ENCODE results near the gene VPS54. TPM values are rescaled to one million over a fixed set of nuclear protein-coding genes. Genes with fewer than 3 reads are reported as not detected.
"Not testable (repeated sequence)": the region's sequence is repeated elsewhere in the genome, so short reads cannot be mapped to it uniquely, and the experiment has no call there.

Gene VPS54
- total RNA-seq, 1 donor from 2014 or later: 22.3 TPM

DNA sequence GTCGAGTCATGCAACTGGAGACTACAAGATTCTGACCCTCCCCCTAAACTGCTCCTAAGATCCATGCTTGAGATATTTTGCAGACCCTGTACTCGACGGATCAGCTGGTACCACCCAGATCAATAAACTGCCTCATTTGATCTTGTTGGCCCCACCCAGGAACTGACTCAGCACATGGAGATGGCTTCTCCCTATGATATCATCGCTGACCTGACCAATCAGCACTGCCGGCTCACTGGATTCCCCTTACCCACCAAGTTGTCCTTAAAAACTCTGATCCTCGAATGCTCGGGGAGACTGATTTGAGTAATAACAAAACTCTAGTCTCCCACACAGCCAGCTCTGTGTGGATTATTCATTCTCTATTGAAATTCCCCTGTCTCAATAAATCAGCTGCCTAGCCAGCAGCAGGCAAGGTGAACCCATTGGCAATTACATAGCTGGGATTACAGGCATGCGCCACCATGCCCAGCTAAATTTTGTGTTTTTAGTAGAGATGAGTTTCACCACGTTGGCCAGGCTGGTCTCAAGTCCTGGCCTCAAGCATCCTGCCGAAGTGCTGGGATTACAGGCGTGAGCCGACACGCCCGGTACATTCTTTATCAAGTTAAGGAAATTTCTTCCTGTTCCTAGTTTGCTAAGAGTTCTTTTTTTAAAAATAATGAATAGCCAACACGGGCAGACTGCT is 43.6 kb downstream of the VPS54 start:
- peaks cover 0 to 34% of the 10 kb centered on the region in 2 donors for H3K36me3 ChIP-seq
- no peak for DNase-seq (ENCODE audit: extremely low spot score in 2 of 2)
- TF ChIP-seq POLR2A (IDR thresholded peaks at IDR 0.05): no peak
- no peak for TF ChIP-seq POLR2AphosphoS5 (IDR thresholded peaks at IDR 0.05; ENCODE audit: insufficient read depth in 1 of 2, low read depth in 1 of 2)
- TF ChIP-seq CTCF (IDR thresholded peaks at IDR 0.05): no peak
- H3K4me3 ChIP-seq: no peak overlapping the region
- intact Hi-C loops (cut with DNase I): no loop called here
- H3K4me1 ChIP-seq: no peaks in the 10 kb centered on the region
- H3K27me3 ChIP-seq: no peaks in the 10 kb centered on the region
- H3K27ac ChIP-seq: no peak overlapping the region
- H3K9me3 ChIP-seq: no peaks in the 10 kb centered on the region

- H3K27me3 ChIP-seq; intact Hi-C loops (cut with DNase I); H3K4me1 ChIP-seq; H3K27ac ChIP-seq; DNase-seq (ENCODE audit: extremely low spot score in 2 of 2); H3K4me3 ChIP-seq; H3K9me3 ChIP-seq: not testable (repeated sequence)
- peaks cover 0 to 34% of the 10 kb centered on the region in 2 donors for H3K36me3 ChIP-seq
Observed at GRCh38 chr2:63975036-63975435, 44.2 kb downstream of the VPS54 start.

- intact Hi-C loops (cut with DNase I): no loop called here
- H3K9me3 ChIP-seq: no peaks in the 10 kb centered on the region
Observed at GRCh38 chr2:63962186-63962585, 57.0 kb downstream of the VPS54 start.

DNA sequence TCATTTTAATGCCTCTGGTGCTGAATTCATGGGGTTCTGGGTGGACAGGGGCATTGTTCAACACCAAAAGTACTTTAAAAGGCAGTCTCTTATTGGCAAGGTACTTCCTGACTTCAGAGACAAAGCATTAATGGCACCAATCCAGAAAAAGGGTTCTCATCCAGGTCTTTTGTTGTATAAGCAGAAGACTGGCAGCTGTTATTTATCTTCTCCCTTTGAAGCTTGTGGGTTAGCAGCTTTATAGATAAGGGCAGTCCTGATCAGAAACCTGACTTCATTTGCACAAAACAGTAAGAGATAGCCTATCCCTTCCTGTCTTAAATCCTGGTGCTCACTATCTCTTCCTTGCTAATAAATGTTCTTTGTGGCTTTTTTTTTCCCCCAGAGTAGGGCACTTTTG is 68.8 kb downstream of the VPS54 start:
- no peak overlapping the region for H3K4me3 ChIP-seq
- H3K4me1 ChIP-seq: no peaks in the 10 kb centered on the region
- H3K9me3 ChIP-seq: no peaks in the 10 kb centered on the region
- no peak for TF ChIP-seq POLR2AphosphoS5 (IDR thresholded peaks at IDR 0.05; ENCODE audit: insufficient read depth in 1 of 2, low read depth in 1 of 2)
- TF ChIP-seq CTCF (IDR thresholded peaks at IDR 0.05): no peak
- TF ChIP-seq POLR2A (IDR thresholded peaks at IDR 0.05): no peak
- no peak for DNase-seq (ENCODE audit: extremely low spot score in 2 of 2)
- peaks cover 0 to 35% of the 10 kb centered on the region in 2 donors for H3K36me3 ChIP-seq
- intact Hi-C loops (cut with DNase I): no loop called here
- no peaks in the 10 kb centered on the region for H3K27me3 ChIP-seq
- no peak overlapping the region for H3K27ac ChIP-seq

More at GRCh38 chr2:63962186-63962585, 57.0 kb downstream of the VPS54 start:
- H3K4me3 ChIP-seq: no peak overlapping the region
- no peaks in the 10 kb centered on the region for H3K4me1 ChIP-seq
- H3K27ac ChIP-seq: no peak overlapping the region
- TF ChIP-seq POLR2AphosphoS5 (IDR thresholded peaks at IDR 0.05; ENCODE audit: insufficient read depth in 1 of 2, low read depth in 1 of 2): no peak
- TF ChIP-seq CTCF (IDR thresholded peaks at IDR 0.05): no peak
- TF ChIP-seq POLR2A (IDR thresholded peaks at IDR 0.05): no peak
- no peaks in the 10 kb centered on the region for H3K27me3 ChIP-seq
- H3K36me3 ChIP-seq: peaks cover 0 to 15% of the 10 kb centered on the region in 2 donors
- DNase-seq (ENCODE audit: extremely low spot score in 2 of 2): no peak

DNA sequence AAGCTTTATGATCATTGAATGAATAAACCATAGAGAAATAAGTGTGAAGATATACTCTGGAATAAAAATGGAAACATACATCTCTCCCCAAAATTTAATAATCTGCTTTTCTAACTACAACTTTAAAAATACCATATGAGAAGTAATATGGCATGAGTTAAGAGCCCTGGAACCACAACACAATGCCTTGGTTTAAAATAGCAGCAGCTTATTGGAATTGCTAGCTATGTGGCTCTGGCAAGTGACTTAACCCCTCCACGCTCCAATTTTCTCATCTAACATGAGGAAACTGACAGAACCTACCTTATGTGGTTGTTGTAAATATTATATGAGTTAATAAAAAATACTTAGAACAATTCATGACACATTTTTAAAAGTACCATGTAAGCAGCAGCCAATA is 76.4 kb downstream of the VPS54 start:
- intact Hi-C loops (cut with DNase I): no loop called here
- H3K36me3 ChIP-seq: peaks cover 0 to 39% of the 10 kb centered on the region in 2 donors
- H3K27me3 ChIP-seq: no peaks in the 10 kb centered on the region
- H3K9me3 ChIP-seq: no peaks in the 10 kb centered on the region
- no peaks in the 10 kb centered on the region for H3K4me1 ChIP-seq
- H3K27ac ChIP-seq: no peak overlapping the region
- no peak for TF ChIP-seq CTCF (IDR thresholded peaks at IDR 0.05)
- TF ChIP-seq POLR2A (IDR thresholded peaks at IDR 0.05): no peak
- TF ChIP-seq POLR2AphosphoS5 (IDR thresholded peaks at IDR 0.05; ENCODE audit: insufficient read depth in 1 of 2, low read depth in 1 of 2): no peak
- no peak for DNase-seq (ENCODE audit: extremely low spot score in 2 of 2)
- no peak overlapping the region for H3K4me3 ChIP-seq

DNA sequence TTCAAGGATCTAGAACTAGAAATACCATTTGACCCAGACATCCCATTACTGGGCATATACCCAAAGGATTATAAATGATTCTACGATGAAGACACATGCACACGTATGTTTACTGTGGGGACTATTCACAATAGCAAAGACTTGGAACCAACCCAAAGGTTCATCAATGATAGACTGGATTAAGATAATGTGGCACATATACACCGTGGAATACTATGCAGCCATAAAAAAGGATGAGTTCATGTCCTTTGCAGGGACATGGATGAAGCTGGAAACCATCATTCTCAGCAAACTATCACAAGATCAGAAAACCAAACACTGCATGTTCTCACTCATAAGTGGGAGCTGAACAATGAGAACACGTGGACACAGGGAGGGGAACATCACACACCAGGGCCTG is 87.1 kb downstream of the VPS54 start:
- H3K9me3 ChIP-seq; H3K4me1 ChIP-seq; H3K27me3 ChIP-seq; intact Hi-C loops (cut with DNase I); H3K36me3 ChIP-seq; H3K4me3 ChIP-seq; DNase-seq (ENCODE audit: extremely low spot score in 2 of 2); H3K27ac ChIP-seq: not testable (repeated sequence)

Measured in vagina (tissue), 2 donors.